Measurements from ENCODE around the gene CYSRT1.

CYSRT1 gene

GRCh38 chr9:137191245-137191644 lies 33.7 kb upstream of the CYSRT1 start:
- no peak for DNase-seq

- no peak for DNase-seq
These were observed 33.1 kb upstream of the CYSRT1 start for GRCh38 chr9:137191691-137192447.

DNA sequence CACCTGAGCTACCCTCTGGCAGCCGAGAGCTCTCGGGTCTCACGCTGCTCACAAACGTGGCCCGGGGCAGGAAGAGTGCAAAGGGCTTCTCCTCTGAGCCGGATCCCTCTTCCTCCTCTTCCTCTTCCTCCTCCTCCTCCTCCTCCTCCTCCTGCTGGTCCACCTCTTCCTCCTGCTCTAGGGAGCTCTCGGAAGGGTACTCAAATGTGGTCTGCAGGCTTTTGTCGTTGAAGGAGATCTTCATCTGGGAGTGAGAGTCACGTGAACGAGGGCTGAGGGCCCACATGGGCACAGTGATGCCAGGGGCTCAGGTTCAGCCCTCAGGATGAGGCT lies 32.6 kb upstream of the CYSRT1 start:
- no peak for DNase-seq

- DNase-seq = no peak
These were observed 32.1 kb upstream of the CYSRT1 start for GRCh38 chr9:137192859-137193258.

DNA sequence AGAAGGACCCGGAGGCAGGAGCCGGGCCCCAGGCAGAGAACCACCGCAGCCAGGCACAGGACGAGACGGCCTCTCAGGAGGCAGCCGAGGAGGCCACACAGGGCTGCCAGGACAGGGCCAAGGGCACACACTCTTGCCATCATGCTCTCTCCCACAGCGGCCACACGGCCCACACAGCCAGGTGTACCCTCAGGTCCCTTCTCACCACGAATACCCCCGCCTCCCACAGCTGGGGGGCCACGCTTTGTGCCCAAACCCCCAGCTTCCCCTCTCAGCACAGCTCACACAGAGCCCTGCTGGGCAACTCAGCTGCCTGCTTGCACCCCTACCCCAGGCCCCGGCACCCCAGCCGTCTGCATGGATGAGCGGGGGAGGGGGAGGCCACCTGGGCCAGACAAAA lies 31.2 kb upstream of the CYSRT1 start:
- no peak for DNase-seq

- no peak for DNase-seq
These were observed 30.6 kb upstream of the CYSRT1 start for GRCh38 chr9:137194388-137194787.

DNA sequence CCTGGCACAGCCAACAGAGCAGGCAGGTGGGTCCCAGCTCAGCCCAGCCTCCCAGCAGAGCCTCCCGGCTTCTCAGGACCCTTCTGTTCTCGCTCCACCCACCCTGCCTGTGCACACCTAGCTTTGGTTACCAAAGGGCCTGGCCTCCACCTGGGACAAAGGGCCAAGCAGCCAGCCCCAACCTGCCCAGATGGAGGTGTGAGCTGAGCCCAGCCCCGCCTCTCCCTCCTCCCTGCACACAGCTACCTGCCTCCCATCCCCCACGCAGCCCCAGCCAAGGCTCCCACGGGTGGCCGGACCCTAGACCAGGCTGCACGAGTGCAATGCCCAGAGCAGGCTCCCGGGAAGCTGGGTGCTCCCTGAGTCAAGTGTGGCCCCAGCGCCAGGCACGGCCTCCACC lies 30.1 kb upstream of the CYSRT1 start:
- DNase-seq = no peak

DNA sequence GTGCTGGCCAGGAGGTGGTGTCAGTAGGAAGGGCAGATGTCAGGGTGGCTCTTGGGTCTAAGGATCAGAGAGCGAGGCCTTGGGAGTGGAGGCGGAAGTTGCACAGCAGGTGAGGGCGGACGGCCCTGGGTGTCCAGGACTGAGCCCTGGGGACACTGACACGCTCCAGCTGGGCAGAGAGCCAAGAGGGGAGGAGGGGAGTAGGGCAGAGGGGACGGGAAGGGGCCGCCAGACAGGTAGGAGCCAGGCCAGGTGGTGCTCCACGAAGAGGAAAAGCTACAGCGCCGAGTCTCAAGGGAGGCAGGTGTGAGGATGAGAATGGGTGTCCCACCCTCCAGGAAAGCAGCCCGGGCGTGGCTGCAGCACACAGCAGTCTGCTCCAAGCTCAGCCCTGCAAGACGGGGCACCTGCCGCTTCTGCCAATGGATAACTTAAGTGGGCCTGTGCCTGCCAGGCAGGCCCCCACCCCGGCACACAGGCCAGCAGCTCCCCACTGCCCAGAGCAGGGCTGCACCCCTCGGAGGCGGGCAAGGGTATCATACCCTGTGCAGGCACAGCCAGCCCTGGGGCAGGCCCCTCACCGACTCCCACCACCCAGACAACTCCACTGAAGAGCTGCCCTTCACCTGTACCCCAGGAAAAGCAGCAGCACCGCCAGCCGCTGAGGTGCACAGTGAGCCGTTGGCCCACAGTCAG lies 29.3 kb upstream of the CYSRT1 start:
- DNase-seq = no peak

- DNase-seq = no peak
These were observed 26.7 kb upstream of the CYSRT1 start for GRCh38 chr9:137198051-137198901.

GRCh38 chr9:137198902-137199283 lies 26.1 kb upstream of the CYSRT1 start:
- DNase-seq = no peak

GRCh38 chr9:137199411-137200121 lies 25.4 kb upstream of the CYSRT1 start:
- DNase-seq = peak in 1 of 3 donors; percentile 9

DNA sequence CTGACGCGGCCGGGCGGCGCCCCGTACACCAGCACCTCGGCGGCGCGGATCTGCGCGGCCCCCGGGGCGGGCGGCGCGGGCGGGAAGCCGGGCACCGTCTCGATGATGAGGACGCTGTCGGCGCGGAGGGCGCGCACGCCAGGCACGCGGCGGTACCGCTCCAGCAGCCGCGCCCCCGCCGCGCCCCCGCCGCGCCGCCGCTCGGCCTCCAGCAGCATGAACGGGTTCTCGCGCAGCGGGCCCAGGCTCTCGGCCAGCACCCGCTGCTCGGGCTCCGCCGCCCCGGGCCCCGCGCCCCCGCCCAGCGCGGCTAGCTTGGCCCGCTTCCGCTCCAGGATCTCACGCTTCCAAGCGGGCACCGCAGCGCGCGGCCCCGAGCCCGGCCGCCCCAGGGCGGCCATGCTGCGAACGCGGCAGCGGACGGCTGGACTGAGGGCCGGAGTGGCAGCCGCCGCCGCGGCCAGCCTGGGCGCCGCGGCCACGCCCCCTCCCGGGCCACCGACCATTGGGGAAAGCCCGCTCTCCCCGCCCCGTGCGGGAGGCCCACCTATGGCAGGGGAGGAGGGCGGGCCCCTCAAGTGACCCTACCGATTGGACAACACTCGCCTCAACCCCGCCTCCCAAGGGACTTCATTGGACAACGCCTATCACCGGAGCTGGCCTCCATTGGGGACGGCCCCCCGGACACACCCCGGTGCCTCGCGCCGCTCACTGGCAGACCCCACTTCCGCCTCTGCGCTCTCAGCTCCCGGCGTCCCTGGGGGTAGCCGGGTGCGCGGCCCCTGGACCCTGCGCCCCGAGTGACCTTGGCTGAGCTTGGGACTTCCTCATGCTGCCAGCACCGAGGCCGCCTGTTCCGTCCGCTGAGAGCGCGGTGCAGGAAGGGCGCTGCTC lies 24.4 kb upstream of the CYSRT1 start, which contains the start of gene TPRN:
Gene TPRN, minus strand, starts transcription at position 431 of the 894 bp plus-strand sequence. Its CDS starts 30 bp downstream, at position 401.
- peak; percentile 99 to 100 (median 99) for DNase-seq

- no peak for DNase-seq
These were observed 23.6 kb upstream of the CYSRT1 start for GRCh38 chr9:137201205-137201868.

GRCh38 chr9:137202966-137203365 lies 22.0 kb upstream of the CYSRT1 start:
- DNase-seq = no peak

DNA sequence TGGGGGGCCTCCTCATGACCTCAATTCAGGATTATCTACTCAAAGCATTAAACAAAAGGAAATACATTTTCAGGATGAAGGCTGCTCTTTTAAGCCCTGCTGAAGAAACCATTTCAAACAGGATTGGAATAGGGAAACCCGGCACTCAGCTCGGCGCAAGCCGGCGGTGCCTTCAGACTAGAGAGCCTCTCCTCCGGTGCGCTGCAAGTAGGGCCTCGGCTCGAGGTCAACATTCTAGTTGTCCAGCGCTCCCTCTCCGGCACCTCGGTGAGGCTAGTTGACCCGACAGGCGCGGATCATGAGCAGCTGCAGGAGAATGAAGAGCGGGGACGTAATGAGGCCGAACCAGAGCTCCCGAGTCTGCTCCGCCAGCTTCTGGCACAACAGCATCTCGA lies 20.2 kb upstream of the CYSRT1 start:
- no peak for DNase-seq

DNA sequence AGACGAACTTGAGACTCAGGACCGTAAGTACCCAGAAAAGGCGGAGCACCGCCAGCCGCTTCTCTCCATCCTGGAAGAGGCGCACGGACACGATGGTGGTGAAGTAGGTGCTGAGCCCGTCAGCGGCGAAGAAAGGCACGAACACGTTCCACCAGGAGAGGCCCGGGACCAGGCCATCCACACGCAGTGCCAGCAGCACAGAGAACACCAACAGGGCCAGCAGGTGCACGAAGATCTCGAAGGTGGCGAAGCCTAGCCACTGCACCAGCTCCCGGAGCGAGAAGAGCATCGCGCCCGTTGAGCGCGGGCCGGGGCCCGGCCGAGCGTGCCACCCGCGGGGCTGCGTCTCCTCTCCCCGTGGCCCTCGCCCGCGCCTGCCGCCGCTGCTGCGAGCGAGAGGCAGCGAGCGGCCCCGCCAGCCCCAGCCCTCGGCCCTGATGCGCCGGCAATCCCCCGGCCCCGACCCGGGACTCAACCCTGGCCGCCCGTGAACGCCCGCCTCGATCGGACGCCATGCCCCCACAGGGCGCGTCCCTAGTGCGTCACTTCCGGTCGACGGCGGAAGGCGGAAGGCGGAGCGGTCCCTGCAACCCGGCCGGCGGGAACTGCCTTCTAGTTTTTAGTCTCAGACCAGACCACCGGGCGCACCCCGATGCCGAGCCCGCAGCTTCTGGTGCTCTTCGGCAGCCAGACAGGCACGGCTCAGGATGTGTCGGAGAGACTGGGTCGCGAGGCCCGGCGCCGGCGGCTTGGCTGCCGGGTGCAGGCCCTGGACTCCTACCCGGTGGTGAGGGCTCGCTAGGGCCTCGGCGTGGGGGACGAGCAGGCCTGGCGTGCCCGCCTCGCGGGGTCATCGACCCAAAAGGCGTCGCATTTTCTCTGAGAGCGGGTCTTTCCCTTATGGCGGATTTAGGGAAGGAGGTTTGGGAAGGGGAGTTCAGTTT lies 19.6 kb upstream of the CYSRT1 start, which contains the start of the genes NDOR1 and TMEM203:
Gene NDOR1, plus strand, starts transcription at position 575 of the 944 bp plus-strand sequence. Its CDS starts 78 bp downstream, at position 653.
Gene TMEM203, minus strand, starts transcription at position 523 of the 944 bp plus-strand sequence. Its CDS starts 234 bp downstream, at position 289.
- DNase-seq = peak; percentile 93 to 97 (median 96)

DNA sequence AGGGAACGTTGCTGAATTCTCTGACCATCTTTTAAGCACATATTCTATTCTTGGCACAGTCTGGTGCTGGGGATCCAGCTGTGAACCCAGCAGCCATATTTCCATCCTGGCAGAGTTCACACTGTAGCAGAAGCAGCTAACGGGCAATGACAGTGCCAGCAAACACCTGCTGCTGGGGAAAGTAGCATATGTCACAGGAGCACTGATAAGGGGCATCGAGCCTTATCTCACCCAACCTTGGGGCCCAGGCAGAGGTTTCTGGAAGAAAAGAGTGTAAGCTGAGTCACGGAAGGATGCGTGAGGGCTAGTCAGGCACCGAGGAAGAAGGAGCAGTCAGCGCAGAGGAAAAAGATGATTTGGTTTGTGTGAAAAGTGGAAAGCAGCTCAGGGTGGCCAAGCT lies 18.4 kb upstream of the CYSRT1 start:
- DNase-seq = no peak

- DNase-seq = no peak
These were observed 13.4 kb upstream of the CYSRT1 start for GRCh38 chr9:137211532-137211931.

DNA sequence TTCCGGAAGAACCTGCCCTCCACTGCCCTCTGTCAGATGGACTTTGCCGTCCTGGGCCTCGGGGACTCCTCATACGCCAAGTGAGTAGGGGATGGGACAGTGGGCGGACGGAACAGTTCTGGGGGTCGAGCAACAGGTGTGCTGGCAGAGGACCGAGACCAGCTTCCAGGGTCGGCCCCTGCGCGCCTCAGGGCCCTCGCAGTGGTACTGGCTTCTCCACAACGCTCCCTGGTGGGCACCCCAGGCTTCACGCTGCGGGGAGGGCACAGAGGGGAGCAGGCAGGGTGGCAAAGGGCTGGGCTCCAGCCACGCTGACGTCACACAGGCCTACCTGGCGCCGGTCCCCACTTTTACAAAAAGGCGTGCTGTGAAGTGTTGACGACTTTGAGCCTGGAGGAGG lies 12.5 kb upstream of the CYSRT1 start:
- no peak for DNase-seq

Measured in suppressor macrophage treated with lipopolysaccharide for 1 hour (primary cell).